ENCODE results near the gene IFNA6. TPM values are rescaled to one million over a fixed set of nuclear protein-coding genes. Genes with fewer than 3 reads are reported as not detected.
A peak's percentile ranks its signal among the peaks of the same experiment; 100 is the strongest.

The IFNA6 gene
- total and polyA plus RNA-seq, 9 donors: 0.12 TPM; not detected in 8

DNA sequence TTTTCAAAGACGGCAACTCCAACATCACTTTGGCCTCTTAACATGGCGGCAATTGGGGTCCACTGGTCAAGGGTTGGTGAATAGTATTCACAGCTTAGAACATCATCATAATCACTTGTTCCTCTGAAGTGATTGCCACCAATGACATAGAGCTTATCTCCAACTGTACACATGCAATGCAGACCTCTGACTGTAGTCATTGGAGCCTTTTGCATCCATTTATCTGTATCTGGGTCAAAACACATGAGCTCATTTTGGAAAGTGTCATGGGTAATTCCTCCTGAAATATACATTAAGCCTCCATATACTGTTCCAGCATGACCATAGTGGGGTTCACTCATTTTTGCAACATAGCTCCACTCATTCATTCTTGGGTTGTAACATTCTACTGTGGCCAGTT lies 17.5 kb downstream of the IFNA6 start:
- H3K4me1 ChIP-seq (ENCODE audit: insufficient read depth): peaks cover 9% of the 10 kb centered on the region
- H3K4me3 ChIP-seq: no peak overlapping the region
- no peaks in the 10 kb centered on the region for H3K9me3 ChIP-seq
- intact Hi-C loops (cut with DNase I): no loop called here
- DNase-seq: no peak
- no peak overlapping the region for H3K27ac ChIP-seq
- H3K36me3 ChIP-seq: no peaks in the 10 kb centered on the region
- WGBS, 3 donors: 96 to 97% (median 97%) methylated on average over 2 of the region's 2 CpGs
- H3K27me3 ChIP-seq: no peaks in the 10 kb centered on the region
- TF ChIP-seq EP300 (IDR thresholded peaks at IDR 0.05) (no peak), POLR2A (IDR thresholded peaks at IDR 0.05) (no peak)
- TF ChIP-seq, protein P1, sequence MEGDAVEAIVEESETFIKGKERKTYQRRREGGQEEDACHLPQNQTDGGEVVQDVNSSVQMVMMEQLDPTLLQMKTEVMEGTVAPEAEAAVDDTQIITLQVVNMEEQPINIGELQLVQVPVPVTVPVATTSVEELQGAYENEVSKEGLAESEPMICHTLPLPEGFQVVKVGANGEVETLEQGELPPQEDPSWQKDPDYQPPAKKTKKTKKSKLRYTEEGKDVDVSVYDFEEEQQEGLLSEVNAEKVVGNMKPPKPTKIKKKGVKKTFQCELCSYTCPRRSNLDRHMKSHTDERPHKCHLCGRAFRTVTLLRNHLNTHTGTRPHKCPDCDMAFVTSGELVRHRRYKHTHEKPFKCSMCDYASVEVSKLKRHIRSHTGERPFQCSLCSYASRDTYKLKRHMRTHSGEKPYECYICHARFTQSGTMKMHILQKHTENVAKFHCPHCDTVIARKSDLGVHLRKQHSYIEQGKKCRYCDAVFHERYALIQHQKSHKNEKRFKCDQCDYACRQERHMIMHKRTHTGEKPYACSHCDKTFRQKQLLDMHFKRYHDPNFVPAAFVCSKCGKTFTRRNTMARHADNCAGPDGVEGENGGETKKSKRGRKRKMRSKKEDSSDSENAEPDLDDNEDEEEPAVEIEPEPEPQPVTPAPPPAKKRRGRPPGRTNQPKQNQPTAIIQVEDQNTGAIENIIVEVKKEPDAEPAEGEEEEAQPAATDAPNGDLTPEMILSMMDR (IDR thresholded peaks at IDR 0.05): no peak

- WGBS, 3 donors: 24 to 37% (median 26%) methylated on average over 5 of the region's 5 CpGs
- H3K4me3 ChIP-seq: no peak overlapping the region
- no peak for DNase-seq
- no peak overlapping the region for H3K27ac ChIP-seq
- H3K4me1 ChIP-seq (ENCODE audit: insufficient read depth): peaks cover 9% of the 10 kb centered on the region
- no peaks in the 10 kb centered on the region for H3K9me3 ChIP-seq
- H3K36me3 ChIP-seq: no peaks in the 10 kb centered on the region
- intact Hi-C loops (cut with DNase I): no loop called here
- no peak for TF ChIP-seq POLR2A (IDR thresholded peaks at IDR 0.05)
- H3K27me3 ChIP-seq: no peaks in the 10 kb centered on the region
Observed at GRCh38 chr9:21331676-21332402, 18.8 kb downstream of the IFNA6 start.

DNA sequence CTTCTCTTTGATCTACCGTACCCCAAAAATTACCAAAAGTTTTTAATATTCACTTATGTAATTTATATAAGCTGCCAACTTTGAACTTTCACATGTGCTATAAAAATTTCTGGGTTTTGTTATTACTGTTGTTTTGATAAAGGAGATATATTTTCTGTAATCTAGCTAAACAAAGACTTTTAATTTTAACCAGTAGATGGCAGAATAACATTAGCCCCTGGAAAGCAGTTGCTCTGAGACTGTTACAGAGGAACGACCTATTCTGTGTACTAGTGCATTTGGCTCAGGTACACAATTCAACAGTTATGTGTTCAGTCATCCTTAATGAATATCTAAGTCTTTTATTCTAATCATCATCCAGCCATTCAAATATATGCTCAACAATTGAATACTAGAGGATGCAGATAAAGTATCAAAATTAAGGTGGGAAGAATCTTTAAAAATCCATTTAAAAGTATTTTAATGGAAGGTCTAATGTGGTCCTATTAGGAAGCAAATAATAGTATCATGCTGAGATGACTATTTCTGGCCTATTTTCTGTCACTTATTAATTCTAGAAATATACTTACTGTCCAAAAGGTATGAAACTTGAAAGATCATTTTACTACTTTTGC lies 24.1 kb downstream of the IFNA6 start:
- Histone ChIP-seq H3K27me3 (no peaks in the 10 kb centered on the region), H3K4me3 (no peak overlapping the region), H3K36me3 (no peaks in the 10 kb centered on the region), H3K27ac (no peak overlapping the region), H3K4me1 (ENCODE audit: insufficient read depth) (peaks cover 2% of the 10 kb centered on the region), H3K9me3 (no peaks in the 10 kb centered on the region)
- DNase-seq: no peak
- WGBS, 3 donors: 30 to 34% (median 30%) methylated on average over 2 of the region's 2 CpGs
- TF ChIP-seq POLR2A (IDR thresholded peaks at IDR 0.05): no peak
- TF ChIP-seq, protein P1 (IDR thresholded peaks at IDR 0.05): peak; percentile 36 to 58 (median 39)
- no peak for TF ChIP-seq EP300 (IDR thresholded peaks at IDR 0.05)
- intact Hi-C loops (cut with DNase I): loop anchor here in 1 of 4 donors (10.0 kb wide), 1 partner anchor 68 kb away; no protein-coding TSS in a partner anchor

- peaks cover 1% of the 10 kb centered on the region for H3K4me1 ChIP-seq (ENCODE audit: insufficient read depth)
- no peak overlapping the region for H3K4me3 ChIP-seq
- H3K27ac ChIP-seq: no peak overlapping the region
- no peak for TF ChIP-seq EP300 (IDR thresholded peaks at IDR 0.05)
- TF ChIP-seq, protein P1 (IDR thresholded peaks at IDR 0.05): no peak
- no peaks in the 10 kb centered on the region for H3K9me3 ChIP-seq
- intact Hi-C loops (cut with DNase I): loop anchor here in 2 of 4 donors (5.0 to 10.0 kb wide), 2 partner anchors 71 to 73 kb away; no protein-coding TSS in a partner anchor
- H3K27me3 ChIP-seq: no peaks in the 10 kb centered on the region
- H3K36me3 ChIP-seq: no peaks in the 10 kb centered on the region
- 88 to 91% (median 89%) methylated on average over 4 of the region's 4 CpGs for WGBS, 3 donors
- no peak for DNase-seq
Observed at GRCh38 chr9:21324047-21324446, 26.6 kb downstream of the IFNA6 start.
